Pancreas (tissue), 10 donors: ENCODE data around the gene TMTC2. TPM values are rescaled to one million over a fixed set of nuclear protein-coding genes. Genes with fewer than 3 reads are reported as not detected.

Source experiments
- ATAC-seq, 4 donors: fragments of 200-7000 bp; cut with Tn5 transposase; one replicate each; pipeline versions ENCODE4 v1.8.0 to v1.9.1; 2020; ENCODE audit warnings: mild to moderate bottlenecking in 4 of 4, moderate library complexity in 4 of 4
- DNase-seq, 6 donors: peaks; one replicate each; pipeline ENCODE4 v3.0.0-alpha.2; 2020
- FAIRE-seq: peaks from 2 replicates; lab custom pipeline; 2012; peaks lifted over from hg19 to GRCh38; lab: Jason Lieb, UNC
- H3K27ac ChIP-seq, 4 donors: fragments of 200-600 bp; sonication (generic); 1 replicate in 3 of 4; 2 replicates in 1 of 4; pipeline versions ENCODE4 v1.5.0 to v1.8.0; 2020
- H3K27me3 ChIP-seq, 4 donors: fragments of 200-600 bp; one replicate each; pipeline ENCODE4 v1.8.0; 2021
- H3K36me3 ChIP-seq, 3 donors: fragments of 200-600 bp; sonication (generic) in 1 of 3; one replicate each; pipeline versions ENCODE4 v1.5.0 to v1.8.0; 2020 to 2021
- H3K4me1 ChIP-seq, 3 donors: fragments of 200-600 bp; one replicate each; pipeline ENCODE4 v1.8.0; 2021
- H3K4me3 ChIP-seq, 4 donors: fragments of 200-600 bp; sonication (generic) in 2 of 4; one replicate each; pipeline versions ENCODE4 v1.5.0 to v1.8.0; 2020 to 2021
- H3K9me3 ChIP-seq, 4 donors: fragments of 200-600 bp; one replicate each; pipeline ENCODE4 v1.8.0; 2021
- WGBS, 2 donors: extraction: QIAGEN DNeasy Blood & Tissue Kit; methylation state at CpG; one replicate each; pipeline ENCODE4 v1.1.7; 2013; 5-methylcytosine and 5-hydroxymethylcytosine counted together
- intact Hi-C, 3 donors: fragments of 100-400 bp; cut with DNase I; formaldehyde crosslinking; loops; one replicate each; pipeline versions ENCODE4 v1.11.1 to v1.14.2; 2022
- polyA plus RNA-seq, 2 donors: library from polyadenylated mRNA; stranded (reverse); fragments of 200-250 nt; gene quantifications; one replicate each; pipeline ENCODE4 v1.2.3, GENCODE V29; 2013
- total RNA-seq, 6 donors: library from RNA; stranded (reverse); fragmentation: NEBNext Ultra II Directional in 4 of 6; extraction: Animal tissue kit (Norgen Biotek cat#: 25700) in 4 of 6; gene quantifications; one replicate each; pipeline versions ENCODE4 v1.2.1 to v1.2.4, GENCODE V29; 2021 to 2023
- TF ChIP-seq, protein P1 (sequence below), 4 donors: fragments of 200-600 bp; sonication (generic) in 3 of 4; IDR thresholded peaks; one replicate each; pipeline versions ENCODE4 v1.5.0 to v1.8.0; 2021; ENCODE audit warnings: antibody characterized with exemption in 4 of 4
- donor health status: healthy with polysubstance abuse.
- donor health status: DM: no; HTN: no; CAD: no; lungs with moderate emphysema.
- donor health status: DM: no; HTN: no; CAD: no.
- donor health status: control.
- donor health status: control.
- donor health status: Bipolar disorder and iron deficiency.
- donor health status: DM: yes; HTN: yes; CAD: no.
- donor health status: DM: no; HTN: no; CAD: no.
- donor health status: DM: no; HTN: no; CAD: no.
- donor health status: DM: yes; HTN: yes; CAD: no.

The TMTC2 gene
- total and polyA plus RNA-seq, 8 donors, result 5.3 to 14.4 (median 6.4) TPM

- H3K27ac ChIP-seq, result no peak overlapping the region
- H3K4me1 ChIP-seq, result peaks cover 0 to 11% (median 7%) of the 10 kb centered on the region in 3 donors
- H3K27me3 ChIP-seq, result no peaks in the 10 kb centered on the region
- intact Hi-C loops, result no loop called here
- H3K4me3 ChIP-seq, result no peak overlapping the region
- 37 to 42% methylated on average over 2 of the region's 2 CpGs for WGBS, 2 donors
- ATAC-seq (no peak), FAIRE-seq (no peak), DNase-seq (no peak)
- H3K36me3 ChIP-seq, result no peaks in the 10 kb centered on the region
- TF ChIP-seq, protein P1, sequence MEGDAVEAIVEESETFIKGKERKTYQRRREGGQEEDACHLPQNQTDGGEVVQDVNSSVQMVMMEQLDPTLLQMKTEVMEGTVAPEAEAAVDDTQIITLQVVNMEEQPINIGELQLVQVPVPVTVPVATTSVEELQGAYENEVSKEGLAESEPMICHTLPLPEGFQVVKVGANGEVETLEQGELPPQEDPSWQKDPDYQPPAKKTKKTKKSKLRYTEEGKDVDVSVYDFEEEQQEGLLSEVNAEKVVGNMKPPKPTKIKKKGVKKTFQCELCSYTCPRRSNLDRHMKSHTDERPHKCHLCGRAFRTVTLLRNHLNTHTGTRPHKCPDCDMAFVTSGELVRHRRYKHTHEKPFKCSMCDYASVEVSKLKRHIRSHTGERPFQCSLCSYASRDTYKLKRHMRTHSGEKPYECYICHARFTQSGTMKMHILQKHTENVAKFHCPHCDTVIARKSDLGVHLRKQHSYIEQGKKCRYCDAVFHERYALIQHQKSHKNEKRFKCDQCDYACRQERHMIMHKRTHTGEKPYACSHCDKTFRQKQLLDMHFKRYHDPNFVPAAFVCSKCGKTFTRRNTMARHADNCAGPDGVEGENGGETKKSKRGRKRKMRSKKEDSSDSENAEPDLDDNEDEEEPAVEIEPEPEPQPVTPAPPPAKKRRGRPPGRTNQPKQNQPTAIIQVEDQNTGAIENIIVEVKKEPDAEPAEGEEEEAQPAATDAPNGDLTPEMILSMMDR (IDR thresholded peaks at IDR 0.05), result no peak
- no peaks in the 10 kb centered on the region for H3K9me3 ChIP-seq
Measured at GRCh38 chr12:83145325-83145840, 458.7 kb downstream of the TMTC2 start.

DNA sequence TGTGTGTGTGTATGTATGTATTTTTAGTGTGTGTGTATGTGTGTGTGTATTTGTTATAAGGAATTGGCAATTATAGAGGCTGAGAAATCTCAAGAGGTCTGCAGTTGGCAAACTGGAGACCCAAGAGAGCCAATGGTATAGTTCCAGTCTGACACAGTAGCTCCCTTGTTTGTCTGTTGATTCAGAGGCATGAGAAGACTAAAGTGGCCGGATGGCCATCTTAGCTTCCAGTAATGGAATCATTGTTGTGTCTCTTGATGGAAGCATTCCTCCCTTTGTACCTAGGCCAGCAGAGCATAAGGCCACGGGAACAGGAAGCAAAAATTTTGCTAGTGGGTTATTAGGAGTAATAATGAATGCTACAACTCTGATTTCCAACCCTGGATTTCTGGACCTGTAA lies 460.6 kb downstream of the TMTC2 start:
- Histone ChIP-seq H3K4me1 (peaks cover 0 to 11% (median 7%) of the 10 kb centered on the region in 3 donors), H3K4me3 (no peak overlapping the region), H3K27ac (no peak overlapping the region), H3K27me3 (no peaks in the 10 kb centered on the region), H3K9me3 (no peaks in the 10 kb centered on the region), H3K36me3 (no peaks in the 10 kb centered on the region)
- TF ChIP-seq, protein P1 (IDR thresholded peaks at IDR 0.05), result no peak
- intact Hi-C loops, result no loop called here
- DNase-seq (no peak), FAIRE-seq (no peak), ATAC-seq (no peak)
- 79 to 92% methylated on average over 2 of the region's 2 CpGs for WGBS, 2 donors

GRCh38 chr12:83149987-83150386 lies 463.3 kb downstream of the TMTC2 start:
- no peak for FAIRE-seq
- no peak overlapping the region for H3K4me3 ChIP-seq
- no peak for ATAC-seq
- H3K27ac ChIP-seq, result no peak overlapping the region
- WGBS, 2 donors, result 82 to 86% methylated on average over 3 of the region's 3 CpGs
- no peak for DNase-seq
- no peaks in the 10 kb centered on the region for H3K27me3 ChIP-seq
- intact Hi-C loops, result no loop called here
- TF ChIP-seq, protein P1 (IDR thresholded peaks at IDR 0.05), result no peak
- no peaks in the 10 kb centered on the region for H3K36me3 ChIP-seq
- peaks cover 0 to 4% (median 0%) of the 10 kb centered on the region in 3 donors for H3K4me1 ChIP-seq
- no peaks in the 10 kb centered on the region for H3K9me3 ChIP-seq

DNA sequence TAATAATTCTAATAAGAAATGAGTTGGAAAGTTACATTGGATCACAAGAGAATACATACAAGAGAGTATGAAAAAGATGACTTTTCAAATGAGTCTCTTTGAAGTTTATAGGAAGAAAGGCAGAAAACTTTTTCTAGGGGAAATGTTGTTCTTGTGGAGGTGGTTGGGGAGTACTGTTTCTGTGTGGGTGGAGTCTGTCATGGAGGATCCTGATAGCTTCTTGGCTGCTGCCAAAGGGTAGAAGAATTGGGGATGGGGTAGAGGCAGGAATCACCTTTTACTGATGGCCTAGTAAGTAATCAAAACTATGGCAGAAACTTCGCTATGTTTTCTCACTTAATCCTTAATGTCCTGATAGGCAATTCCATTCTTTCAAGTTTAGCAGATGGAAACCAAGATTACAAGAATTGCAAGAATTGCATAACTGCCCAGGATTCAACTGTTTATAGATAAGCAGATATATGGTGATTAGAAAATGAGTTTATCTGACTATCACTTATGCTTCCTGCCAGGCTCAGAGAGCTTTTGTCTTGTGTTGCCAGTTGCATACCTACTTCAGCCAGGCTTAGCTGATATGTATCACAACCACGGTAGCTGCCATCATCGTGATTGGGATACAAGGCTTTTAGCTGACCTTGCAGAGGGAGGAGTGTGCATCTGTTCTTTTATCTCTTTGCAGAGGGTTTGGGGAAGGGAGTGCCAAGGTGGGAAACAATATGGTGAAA lies 463.9 kb downstream of the TMTC2 start:
- H3K4me1 ChIP-seq, result peaks cover 0 to under 1% (median 0%) of the 10 kb centered on the region in 3 donors
- no peak for DNase-seq
- no peak overlapping the region for H3K27ac ChIP-seq
- H3K36me3 ChIP-seq, result no peaks in the 10 kb centered on the region
- TF ChIP-seq, protein P1 (IDR thresholded peaks at IDR 0.05), result no peak
- WGBS, 2 donors, result 76 to 87% methylated on average over 3 of the region's 3 CpGs
- intact Hi-C loops, result no loop called here
- no peak for FAIRE-seq
- no peak overlapping the region for H3K4me3 ChIP-seq
- ATAC-seq, result no peak
- H3K27me3 ChIP-seq, result no peaks in the 10 kb centered on the region
- H3K9me3 ChIP-seq, result no peaks in the 10 kb centered on the region

DNA sequence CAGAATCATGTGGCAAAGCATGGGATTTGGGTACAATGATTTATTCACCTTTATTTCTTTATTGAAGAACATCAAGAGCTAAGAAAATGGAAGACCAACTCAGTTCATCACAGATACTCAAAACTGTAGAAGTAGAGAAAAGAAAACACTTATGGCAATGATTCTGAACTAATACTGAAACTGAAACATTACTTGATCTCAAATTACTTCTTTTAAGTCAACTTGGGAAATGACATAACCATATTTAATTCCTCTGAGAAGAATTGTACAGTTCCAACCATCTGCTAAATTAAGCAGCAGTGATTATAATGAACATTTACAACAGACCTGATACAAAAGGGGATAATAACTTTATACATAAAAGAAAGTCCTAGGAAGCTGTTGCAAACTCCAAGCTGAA lies 466.5 kb downstream of the TMTC2 start:
- TF ChIP-seq, protein P1 (IDR thresholded peaks at IDR 0.05), result no peak
- ATAC-seq (no peak), DNase-seq (no peak), FAIRE-seq (no peak)
- intact Hi-C loops, result no loop called here
- H3K27me3 ChIP-seq, result no peaks in the 10 kb centered on the region
- H3K9me3 ChIP-seq, result no peaks in the 10 kb centered on the region
- peaks cover 3 to 8% (median 4%) of the 10 kb centered on the region in 3 donors for H3K4me1 ChIP-seq
- H3K27ac ChIP-seq, result no peak overlapping the region
- no peaks in the 10 kb centered on the region for H3K36me3 ChIP-seq
- H3K4me3 ChIP-seq, result no peak overlapping the region
